GM21737 (cell line): Measurements from ENCODE around the gene GTF3C5.
"Not testable (repeated sequence)": the region's sequence is repeated elsewhere in the genome, so short reads cannot be mapped to it uniquely, and the experiment has no call there.

Source experiments
- ATAC-seq: cut with Tn5 transposase; IDR thresholded peaks from one replicate; pipeline ENCODE4 v1.9.1; 2021; ENCODE audit warnings: mild to moderate bottlenecking, moderate library complexity; ENCODE audit not compliant: unreplicated experiment

Gene GTF3C5

GRCh38 chr9:133087429-133088145 is 56.8 kb downstream of the GTF3C5 start:
- ATAC-seq = no peak

- no peak for ATAC-seq
Measured at GRCh38 chr9:133088146-133088750, 57.5 kb downstream of the GTF3C5 start.

- ATAC-seq = no peak
Measured at GRCh38 chr9:133088756-133089155, 58.0 kb downstream of the GTF3C5 start.

GRCh38 chr9:133089271-133089671 is 58.5 kb downstream of the GTF3C5 start:
- no peak for ATAC-seq

- ATAC-seq = no peak
Measured at GRCh38 chr9:133090187-133090586, 59.4 kb downstream of the GTF3C5 start.

GRCh38 chr9:133090752-133091385 is 60.1 kb downstream of the GTF3C5 start:
- ATAC-seq = no peak

- ATAC-seq = not testable (repeated sequence)
Measured at GRCh38 chr9:133094351-133094750, 63.6 kb downstream of the GTF3C5 start.

- ATAC-seq = no peak
Measured at GRCh38 chr9:133094842-133095393, 64.1 kb downstream of the GTF3C5 start.

GRCh38 chr9:133098104-133098754 is 67.4 kb downstream of the GTF3C5 start:
- no peak for ATAC-seq

GRCh38 chr9:133098871-133099270 is 68.1 kb downstream of the GTF3C5 start:
- ATAC-seq = no peak

GRCh38 chr9:133099726-133100505 is 69.1 kb downstream of the GTF3C5 start:
- no peak for ATAC-seq

GRCh38 chr9:133100506-133101355 is 69.9 kb downstream of the GTF3C5 start:
- no peak for ATAC-seq

GRCh38 chr9:133101356-133102189 is 70.8 kb downstream of the GTF3C5 start:
- ATAC-seq = no peak

- no peak for ATAC-seq
Measured at GRCh38 chr9:133102190-133103021, 71.6 kb downstream of the GTF3C5 start.

- no peak for ATAC-seq
Measured at GRCh38 chr9:133103183-133103986, 72.6 kb downstream of the GTF3C5 start.

- ATAC-seq = no peak
Measured at GRCh38 chr9:133103987-133104505, 73.2 kb downstream of the GTF3C5 start.
